ENCODE measurements around the gene LRMDA. TPM values are rescaled to one million over a fixed set of nuclear protein-coding genes. Genes with fewer than 3 reads are reported as not detected.

LRMDA gene
- total RNA-seq, 1 experiment from 2014 or later, result 4.8 TPM

DNA sequence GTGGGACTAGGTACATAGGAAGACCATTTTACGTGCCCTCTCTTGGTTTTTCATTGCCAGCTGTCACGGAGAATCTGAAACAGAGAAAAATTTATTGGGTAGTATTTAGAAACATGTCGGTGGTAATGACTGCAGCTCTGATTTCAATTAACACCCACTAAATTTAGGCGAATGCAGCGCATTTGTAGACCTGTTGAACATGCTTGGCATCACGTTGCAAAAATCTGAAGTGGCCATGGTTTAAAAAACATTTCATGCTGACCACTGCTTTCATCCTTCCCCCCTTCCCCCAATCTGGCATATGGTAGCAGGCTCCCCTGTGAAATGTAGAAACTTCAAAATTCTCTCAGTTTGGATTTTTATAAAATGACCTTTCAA is 34.0 kb downstream of the LRMDA start:
- CTCF ChIA-PET, result no interaction called here
- no TSS peak for BruUV-seq (replicated peaks)

More for the DNA sequence above, 34.0 kb downstream of the LRMDA start:
- Histone ChIP-seq H4K20me1 (ENCODE audit: insufficient read depth) (no peaks in the 10 kb centered on the region), H3K4me2 (ENCODE audit: low read length) (no peak overlapping the region), H3K4me1 (ENCODE audit: control insufficient read depth in 1 of 2, insufficient read depth in 2 of 2, low read length in 2 of 2) (peaks cover 0 to 6% of the 10 kb centered on the region in 2 experiments; a peak in 1 of 4 replicates), H3K79me2 (ENCODE audit: insufficient read depth, low read length) (no peaks in the 10 kb centered on the region), H3K9me2 (ENCODE audit: insufficient read depth) (no peaks in the 10 kb centered on the region), H3K9ac (ENCODE audit: low read length) (no peak overlapping the region), H3K9me3 (ENCODE audit: control insufficient read depth in 1 of 2, insufficient read depth in 1 of 2, low read depth in 1 of 2, low read length in 2 of 2) (no peaks in the 10 kb centered on the region), H3K4me3 (replicated peaks in 1 of 2; ENCODE audit: low read depth in 1 of 2, low read length in 2 of 2) (no peak overlapping the region), H3K27ac (ENCODE audit: low read depth, low read length) (no peak overlapping the region), H2AFZ (ENCODE audit: low read depth, low read length, poor library complexity, severe bottlenecking) (no peak overlapping the region), H3K27me3 (ENCODE audit: insufficient read depth, low read length) (no peaks in the 10 kb centered on the region), H3K36me3 (ENCODE audit: control insufficient read depth in 1 of 2, insufficient read depth in 2 of 2, low read length in 2 of 2) (no peaks in the 10 kb centered on the region)
- RAD21 ChIA-PET (ENCODE audit: low non-redundant PET in 1 of 2, low total read pairs in 2 of 2, uncharacterized antibody in 2 of 2, unreplicated experiment in 2 of 2), result no interaction called here
- POLR2A ChIA-PET, result no interaction called here
- intact Hi-C loops (cut with micrococcal nuclease), result no loop called here
- no peak for TF ChIP-seq ZNF274 (IDR thresholded peaks at IDR 0.05; ENCODE audit: low read depth, low read length)
- TF ChIP-seq, protein P1, sequence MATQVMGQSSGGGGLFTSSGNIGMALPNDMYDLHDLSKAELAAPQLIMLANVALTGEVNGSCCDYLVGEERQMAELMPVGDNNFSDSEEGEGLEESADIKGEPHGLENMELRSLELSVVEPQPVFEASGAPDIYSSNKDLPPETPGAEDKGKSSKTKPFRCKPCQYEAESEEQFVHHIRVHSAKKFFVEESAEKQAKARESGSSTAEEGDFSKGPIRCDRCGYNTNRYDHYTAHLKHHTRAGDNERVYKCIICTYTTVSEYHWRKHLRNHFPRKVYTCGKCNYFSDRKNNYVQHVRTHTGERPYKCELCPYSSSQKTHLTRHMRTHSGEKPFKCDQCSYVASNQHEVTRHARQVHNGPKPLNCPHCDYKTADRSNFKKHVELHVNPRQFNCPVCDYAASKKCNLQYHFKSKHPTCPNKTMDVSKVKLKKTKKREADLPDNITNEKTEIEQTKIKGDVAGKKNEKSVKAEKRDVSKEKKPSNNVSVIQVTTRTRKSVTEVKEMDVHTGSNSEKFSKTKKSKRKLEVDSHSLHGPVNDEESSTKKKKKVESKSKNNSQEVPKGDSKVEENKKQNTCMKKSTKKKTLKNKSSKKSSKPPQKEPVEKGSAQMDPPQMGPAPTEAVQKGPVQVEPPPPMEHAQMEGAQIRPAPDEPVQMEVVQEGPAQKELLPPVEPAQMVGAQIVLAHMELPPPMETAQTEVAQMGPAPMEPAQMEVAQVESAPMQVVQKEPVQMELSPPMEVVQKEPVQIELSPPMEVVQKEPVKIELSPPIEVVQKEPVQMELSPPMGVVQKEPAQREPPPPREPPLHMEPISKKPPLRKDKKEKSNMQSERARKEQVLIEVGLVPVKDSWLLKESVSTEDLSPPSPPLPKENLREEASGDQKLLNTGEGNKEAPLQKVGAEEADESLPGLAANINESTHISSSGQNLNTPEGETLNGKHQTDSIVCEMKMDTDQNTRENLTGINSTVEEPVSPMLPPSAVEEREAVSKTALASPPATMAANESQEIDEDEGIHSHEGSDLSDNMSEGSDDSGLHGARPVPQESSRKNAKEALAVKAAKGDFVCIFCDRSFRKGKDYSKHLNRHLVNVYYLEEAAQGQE (IDR thresholded peaks at IDR 0.05; ENCODE audit: low read depth), result no peak
- TF ChIP-seq, protein P2, sequence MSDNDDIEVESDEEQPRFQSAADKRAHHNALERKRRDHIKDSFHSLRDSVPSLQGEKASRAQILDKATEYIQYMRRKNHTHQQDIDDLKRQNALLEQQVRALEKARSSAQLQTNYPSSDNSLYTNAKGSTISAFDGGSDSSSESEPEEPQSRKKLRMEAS (IDR thresholded peaks at IDR 0.05), result no peak
- no peak for TF ChIP-seq YY1 (IDR thresholded peaks at IDR 0.05; ENCODE audit: extremely low read depth, insufficient replicate concordance, low read depth, low read length)
- TF ChIP-seq TCF7L2 (IDR thresholded peaks at IDR 0.05; ENCODE audit: borderline replicate concordance, extremely low read depth, insufficient read depth, insufficient read length), result no peak
- TF ChIP-seq SRF (IDR thresholded peaks at IDR 0.05; ENCODE audit: low read depth), result no peak
- TF ChIP-seq SIN3A (IDR thresholded peaks at IDR 0.05; ENCODE audit: low read depth), result no peak
- TF ChIP-seq, protein P3, sequence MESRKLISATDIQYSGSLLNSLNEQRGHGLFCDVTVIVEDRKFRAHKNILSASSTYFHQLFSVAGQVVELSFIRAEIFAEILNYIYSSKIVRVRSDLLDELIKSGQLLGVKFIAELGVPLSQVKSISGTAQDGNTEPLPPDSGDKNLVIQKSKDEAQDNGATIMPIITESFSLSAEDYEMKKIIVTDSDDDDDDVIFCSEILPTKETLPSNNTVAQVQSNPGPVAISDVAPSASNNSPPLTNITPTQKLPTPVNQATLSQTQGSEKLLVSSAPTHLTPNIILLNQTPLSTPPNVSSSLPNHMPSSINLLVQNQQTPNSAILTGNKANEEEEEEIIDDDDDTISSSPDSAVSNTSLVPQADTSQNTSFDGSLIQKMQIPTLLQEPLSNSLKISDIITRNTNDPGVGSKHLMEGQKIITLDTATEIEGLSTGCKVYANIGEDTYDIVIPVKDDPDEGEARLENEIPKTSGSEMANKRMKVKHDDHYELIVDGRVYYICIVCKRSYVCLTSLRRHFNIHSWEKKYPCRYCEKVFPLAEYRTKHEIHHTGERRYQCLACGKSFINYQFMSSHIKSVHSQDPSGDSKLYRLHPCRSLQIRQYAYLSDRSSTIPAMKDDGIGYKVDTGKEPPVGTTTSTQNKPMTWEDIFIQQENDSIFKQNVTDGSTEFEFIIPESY (IDR thresholded peaks at IDR 0.05; ENCODE audit: extremely low read depth, insufficient replicate concordance, low read length), result no peak
- TF ChIP-seq FOSL1 (IDR thresholded peaks at IDR 0.05; ENCODE audit: low read depth), result no peak
- no peak for TF ChIP-seq EZH2 (IDR thresholded peaks at IDR 0.05)
- TF ChIP-seq ZFX (IDR thresholded peaks at IDR 0.05), result no peak
- TF ChIP-seq, protein P4, sequence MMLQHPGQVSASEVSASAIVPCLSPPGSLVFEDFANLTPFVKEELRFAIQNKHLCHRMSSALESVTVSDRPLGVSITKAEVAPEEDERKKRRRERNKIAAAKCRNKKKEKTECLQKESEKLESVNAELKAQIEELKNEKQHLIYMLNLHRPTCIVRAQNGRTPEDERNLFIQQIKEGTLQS (IDR thresholded peaks at IDR 0.05), result no peak
- no peak for TF ChIP-seq POLR2A (IDR thresholded peaks at IDR 0.05; ENCODE audit: borderline replicate concordance, extremely low read depth, insufficient read depth, insufficient read length)
- no peak for TF ChIP-seq POLR2AphosphoS5 (IDR thresholded peaks at IDR 0.05; ENCODE audit: low read depth, low read length)
- ATAC-seq, result no peak
- DNase-seq (ENCODE audit: low read depth, low spot score), result no peak

Data from HCT116 (cell line).